Upper lobe of left lung (tissue), 4 donors: Measurements from ENCODE around the gene TCEA3.

Source experiments
- EP300 ChIP-seq, 4 donors: sonication (generic); formaldehyde crosslinking; IDR thresholded peaks; one replicate each; pipeline ENCODE4 v1.5.1; 2017; ENCODE audit warnings: antibody characterized with exemption in 4 of 4, control low read depth in 2 of 4
- POLR2A ChIP-seq, 4 donors: fragments of 450-650 bp; IDR thresholded peaks; one replicate each; pipeline ENCODE4 v1.5.1; 2016 to 2017; ENCODE audit warnings: antibody characterized with exemption in 4 of 4, mild to moderate bottlenecking in 2 of 4
- POLR2AphosphoS5 ChIP-seq, 2 donors: sonication (generic); formaldehyde crosslinking; IDR thresholded peaks; one replicate each; pipeline ENCODE4 v1.5.1; 2017; ENCODE audit warnings: antibody characterized with exemption in 2 of 2
- TF ChIP-seq, protein P1 (sequence below), 6 experiments: fragments of 450-650 bp in 4 of 6; fragments of 200-600 bp in 2 of 6; sonication (generic) in 2 of 6; IDR thresholded peaks; one replicate each; pipeline ENCODE4 v1.5.1; 2016 to 2019; ENCODE audit warnings: antibody characterized with exemption in 6 of 6

DNA sequence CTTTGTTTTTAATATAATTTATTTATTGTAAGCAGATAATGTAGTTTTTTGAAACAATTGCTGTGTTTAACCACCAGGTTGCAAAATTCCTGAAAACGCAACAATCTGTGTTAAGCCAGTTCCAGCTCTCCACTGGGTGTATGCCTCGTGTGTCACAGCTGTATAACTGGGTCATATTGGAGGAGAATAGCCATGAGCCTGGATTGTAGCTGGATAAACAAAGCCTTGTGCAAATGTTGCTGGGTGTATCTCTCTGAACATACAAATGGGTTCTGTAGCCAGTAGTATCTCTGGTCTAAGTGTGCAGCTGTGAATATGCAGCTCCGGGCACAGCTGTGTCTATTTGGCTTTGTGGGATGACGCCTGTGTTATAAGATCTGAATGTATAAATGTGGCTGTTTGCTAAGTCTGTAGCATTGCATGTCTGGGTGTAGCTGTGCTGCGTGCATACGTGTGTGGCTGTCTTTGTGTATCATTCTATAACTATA is 2.8 kb downstream of the TCEA3 start:
- TF ChIP-seq, protein P1, sequence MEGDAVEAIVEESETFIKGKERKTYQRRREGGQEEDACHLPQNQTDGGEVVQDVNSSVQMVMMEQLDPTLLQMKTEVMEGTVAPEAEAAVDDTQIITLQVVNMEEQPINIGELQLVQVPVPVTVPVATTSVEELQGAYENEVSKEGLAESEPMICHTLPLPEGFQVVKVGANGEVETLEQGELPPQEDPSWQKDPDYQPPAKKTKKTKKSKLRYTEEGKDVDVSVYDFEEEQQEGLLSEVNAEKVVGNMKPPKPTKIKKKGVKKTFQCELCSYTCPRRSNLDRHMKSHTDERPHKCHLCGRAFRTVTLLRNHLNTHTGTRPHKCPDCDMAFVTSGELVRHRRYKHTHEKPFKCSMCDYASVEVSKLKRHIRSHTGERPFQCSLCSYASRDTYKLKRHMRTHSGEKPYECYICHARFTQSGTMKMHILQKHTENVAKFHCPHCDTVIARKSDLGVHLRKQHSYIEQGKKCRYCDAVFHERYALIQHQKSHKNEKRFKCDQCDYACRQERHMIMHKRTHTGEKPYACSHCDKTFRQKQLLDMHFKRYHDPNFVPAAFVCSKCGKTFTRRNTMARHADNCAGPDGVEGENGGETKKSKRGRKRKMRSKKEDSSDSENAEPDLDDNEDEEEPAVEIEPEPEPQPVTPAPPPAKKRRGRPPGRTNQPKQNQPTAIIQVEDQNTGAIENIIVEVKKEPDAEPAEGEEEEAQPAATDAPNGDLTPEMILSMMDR (IDR thresholded peaks at IDR 0.05) = peak in 3 of 6 experiments; percentile 9 to 25 (median 14)
- TF ChIP-seq POLR2AphosphoS5 (IDR thresholded peaks at IDR 0.05) (no peak), POLR2A (IDR thresholded peaks at IDR 0.05) (no peak), EP300 (IDR thresholded peaks at IDR 0.05) (no peak)
